ENCODE measurements around the gene THAP9.
"Not testable (repeated sequence)": the region's sequence is repeated elsewhere in the genome, so short reads cannot be mapped to it uniquely, and the experiment has no call there.

THAP9 gene

DNA sequence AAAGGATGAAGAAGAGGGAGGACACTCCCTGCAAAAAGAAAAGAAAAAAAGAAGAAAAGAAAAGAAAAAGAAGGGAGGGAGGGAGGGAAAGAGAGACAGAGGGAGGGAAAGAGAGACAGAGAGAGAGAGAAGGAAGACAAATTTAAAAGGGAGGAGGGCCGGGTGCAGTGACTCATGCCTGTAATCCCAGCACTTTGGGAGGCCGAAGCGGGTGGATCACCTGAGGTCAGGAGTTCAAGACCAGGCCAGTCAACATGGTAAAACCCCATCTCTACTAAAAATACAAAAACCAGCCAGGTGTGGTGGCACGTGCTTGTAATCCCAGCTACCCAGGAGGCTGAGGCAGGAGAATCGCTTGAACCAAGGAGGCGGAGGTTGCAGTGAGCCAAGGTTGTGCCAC, 34.5 kb upstream of the THAP9 start:
- not testable (repeated sequence) for H3K27ac ChIP-seq (replicated peaks; ENCODE audit: low read length)

DNA sequence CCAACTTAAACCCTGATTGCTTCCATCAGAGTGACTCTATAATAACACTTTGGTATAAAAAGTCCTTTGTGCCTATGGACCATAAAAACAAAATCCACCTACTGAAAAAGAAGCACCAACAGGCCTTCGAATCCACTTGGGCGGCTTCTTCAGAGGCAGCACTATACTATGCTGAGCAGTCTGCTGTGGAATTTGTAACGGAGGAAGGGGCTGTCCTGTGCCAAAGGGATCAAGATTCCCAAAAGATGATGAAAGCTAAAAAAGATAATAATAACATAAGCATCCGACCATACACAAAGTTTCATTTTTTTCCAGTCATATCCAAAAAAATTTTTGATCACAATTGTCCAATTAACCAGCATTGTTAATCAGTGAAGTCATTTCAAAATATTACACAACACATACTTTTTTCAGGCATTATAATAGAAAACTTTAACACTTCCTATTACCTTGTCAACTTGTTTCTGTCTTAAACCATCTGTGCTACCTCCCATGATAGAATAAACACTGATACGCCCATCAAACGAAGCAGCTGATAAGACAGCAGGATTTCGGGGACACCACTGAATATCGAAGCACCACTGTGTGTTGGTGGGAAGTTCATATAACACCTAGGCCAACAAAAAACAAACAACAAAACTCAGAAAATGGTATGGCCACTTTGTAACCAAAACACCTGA, 33.7 kb upstream of the THAP9 start:
- Histone ChIP-seq H3K23ac (ENCODE audit: low read depth, low read length, poor library complexity) (no peak overlapping the region), H2AFZ (ENCODE audit: low read length) (no peak overlapping the region), H3K79me1 (ENCODE audit: low read depth, low read length) (no peaks in the 10 kb centered on the region), H3K4ac (ENCODE audit: low read length) (no peak overlapping the region), H3K27ac (replicated peaks; ENCODE audit: low read length) (no peak overlapping the region), H2BK15ac (ENCODE audit: low read length) (no peak overlapping the region), H4K91ac (ENCODE audit: low read depth, low read length, poor library complexity) (no peak overlapping the region), H3K18ac (ENCODE audit: low read length) (no peak overlapping the region), H2AK5ac (ENCODE audit: low read depth, low read length) (no peak overlapping the region), H3K14ac (ENCODE audit: low read length) (no peak overlapping the region), H3K4me2 (ENCODE audit: insufficient read depth, low read length, poor library complexity, severe bottlenecking) (no peak overlapping the region), H3K4me3 (ENCODE audit: low read length in 2 of 2) (no peak overlapping the region), H3K9me3 (replicated peaks in 1 of 2; ENCODE audit: control insufficient read depth in 2 of 2, insufficient read depth in 1 of 2, low read depth in 1 of 2, low read length in 2 of 2) (no peaks in the 10 kb centered on the region), H2BK12ac (ENCODE audit: low read length) (no peak overlapping the region), H3K36me3 (replicated peaks in 1 of 2; ENCODE audit: control insufficient read depth in 2 of 2, insufficient read depth in 2 of 2, low read length in 2 of 2) (peaks cover 24 to 97% of the 10 kb centered on the region in 2 donors), H2BK5ac (ENCODE audit: low read length) (no peak overlapping the region), H4K8ac (ENCODE audit: low read depth, low read length) (no peak overlapping the region), H3K27me3 (ENCODE audit: control insufficient read depth in 3 of 3, insufficient read depth in 3 of 3, low read depth in 1 of 3, low read length in 3 of 3) (no peaks in the 10 kb centered on the region), H3K4me1 (ENCODE audit: control insufficient read depth in 2 of 2, insufficient read depth in 1 of 2, low read depth in 1 of 2, low read length in 2 of 2) (no peaks in the 10 kb centered on the region), H2BK120ac (ENCODE audit: low read depth, low read length) (no peak overlapping the region), H3K9ac (ENCODE audit: low read depth, low read length, poor library complexity) (no peak overlapping the region)
- no peak for DNase-seq (ENCODE audit: low spot score)
- WGBS, 2 donors (ENCODE audit: extremely low coverage in 2 of 2, insufficient read length in 2 of 2, insufficient replicate concordance in 1 of 2), result no CpG with 5 or more reads among the region's 8 CpGs

More for the DNA sequence above, 34.5 kb upstream of the THAP9 start:
- H2AFZ ChIP-seq (ENCODE audit: low read length); H3K4me2 ChIP-seq (ENCODE audit: insufficient read depth, low read length, poor library complexity, severe bottlenecking); DNase-seq (ENCODE audit: low spot score); H2BK15ac ChIP-seq (ENCODE audit: low read length); H3K14ac ChIP-seq (ENCODE audit: low read length); H2BK120ac ChIP-seq (ENCODE audit: low read depth, low read length); H3K9me3 ChIP-seq (replicated peaks in 1 of 2; ENCODE audit: control insufficient read depth in 2 of 2, insufficient read depth in 1 of 2, low read depth in 1 of 2, low read length in 2 of 2); H3K4me1 ChIP-seq (ENCODE audit: control insufficient read depth in 2 of 2, insufficient read depth in 1 of 2, low read depth in 1 of 2, low read length in 2 of 2); H3K18ac ChIP-seq (ENCODE audit: low read length); H3K23ac ChIP-seq (ENCODE audit: low read depth, low read length, poor library complexity); H3K27me3 ChIP-seq (ENCODE audit: control insufficient read depth in 3 of 3, insufficient read depth in 3 of 3, low read depth in 1 of 3, low read length in 3 of 3); H2BK5ac ChIP-seq (ENCODE audit: low read length); H3K4ac ChIP-seq (ENCODE audit: low read length); H2BK12ac ChIP-seq (ENCODE audit: low read length); H3K79me1 ChIP-seq (ENCODE audit: low read depth, low read length); H4K91ac ChIP-seq (ENCODE audit: low read depth, low read length, poor library complexity); H2AK5ac ChIP-seq (ENCODE audit: low read depth, low read length); H3K9ac ChIP-seq (ENCODE audit: low read depth, low read length, poor library complexity); H3K4me3 ChIP-seq (ENCODE audit: low read length in 2 of 2); H4K8ac ChIP-seq (ENCODE audit: low read depth, low read length): not testable (repeated sequence)
- peaks cover 21 to 96% of the 10 kb centered on the region in 2 donors for H3K36me3 ChIP-seq (replicated peaks in 1 of 2; ENCODE audit: control insufficient read depth in 2 of 2, insufficient read depth in 2 of 2, low read length in 2 of 2)
- WGBS, 2 donors (ENCODE audit: extremely low coverage in 2 of 2, insufficient read length in 2 of 2, insufficient replicate concordance in 1 of 2), result no CpG with 5 or more reads among the region's 6 CpGs

DNA sequence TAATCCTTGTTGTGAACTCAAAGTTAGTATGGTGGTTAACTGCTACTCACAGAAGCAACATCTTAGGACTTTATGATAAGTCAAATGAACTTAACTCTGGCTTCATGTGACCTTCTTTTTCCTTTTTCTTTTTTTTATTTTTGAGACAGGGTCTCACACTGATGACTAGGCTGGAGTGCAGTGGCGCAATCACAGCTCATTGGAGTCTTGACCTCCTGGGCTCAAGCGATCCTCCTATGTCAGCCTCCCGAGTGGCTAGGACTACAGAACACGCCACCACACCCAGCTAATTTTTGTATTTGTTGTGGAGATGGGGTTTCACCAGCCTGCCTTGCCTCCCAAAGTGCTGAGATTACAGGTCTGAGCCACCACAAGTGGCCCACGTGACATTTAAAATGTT, 32.0 kb upstream of the THAP9 start:
- Histone ChIP-seq H3K27ac (replicated peaks; ENCODE audit: low read length) (no peak overlapping the region), H3K14ac (ENCODE audit: low read length) (no peak overlapping the region), H2BK5ac (ENCODE audit: low read length) (no peak overlapping the region), H3K4me2 (ENCODE audit: insufficient read depth, low read length, poor library complexity, severe bottlenecking) (no peak overlapping the region), H4K91ac (ENCODE audit: low read depth, low read length, poor library complexity) (no peak overlapping the region), H3K4me3 (ENCODE audit: low read length in 2 of 2) (no peak overlapping the region), H3K9ac (ENCODE audit: low read depth, low read length, poor library complexity) (no peak overlapping the region), H3K18ac (ENCODE audit: low read length) (no peak overlapping the region), H2AFZ (ENCODE audit: low read length) (no peak overlapping the region), H2BK15ac (ENCODE audit: low read length) (no peak overlapping the region), H3K36me3 (replicated peaks in 1 of 2; ENCODE audit: control insufficient read depth in 2 of 2, insufficient read depth in 2 of 2, low read length in 2 of 2) (peaks cover 23 to 97% of the 10 kb centered on the region in 2 donors), H2BK12ac (ENCODE audit: low read length) (no peak overlapping the region), H3K23ac (ENCODE audit: low read depth, low read length, poor library complexity) (no peak overlapping the region), H2AK5ac (ENCODE audit: low read depth, low read length) (no peak overlapping the region), H4K8ac (ENCODE audit: low read depth, low read length) (no peak overlapping the region), H3K4me1 (ENCODE audit: control insufficient read depth in 2 of 2, insufficient read depth in 1 of 2, low read depth in 1 of 2, low read length in 2 of 2) (no peaks in the 10 kb centered on the region), H3K79me1 (ENCODE audit: low read depth, low read length) (no peaks in the 10 kb centered on the region), H2BK120ac (ENCODE audit: low read depth, low read length) (no peak overlapping the region), H3K9me3 (replicated peaks in 1 of 2; ENCODE audit: control insufficient read depth in 2 of 2, insufficient read depth in 1 of 2, low read depth in 1 of 2, low read length in 2 of 2) (no peaks in the 10 kb centered on the region), H3K4ac (ENCODE audit: low read length) (no peak overlapping the region), H3K27me3 (ENCODE audit: control insufficient read depth in 3 of 3, insufficient read depth in 3 of 3, low read depth in 1 of 3, low read length in 3 of 3) (no peaks in the 10 kb centered on the region)
- no CpG with 5 or more reads among the region's 5 CpGs for WGBS, 2 donors (ENCODE audit: extremely low coverage in 2 of 2, insufficient read length in 2 of 2, insufficient replicate concordance in 1 of 2)
- DNase-seq (ENCODE audit: low spot score), result no peak

DNA sequence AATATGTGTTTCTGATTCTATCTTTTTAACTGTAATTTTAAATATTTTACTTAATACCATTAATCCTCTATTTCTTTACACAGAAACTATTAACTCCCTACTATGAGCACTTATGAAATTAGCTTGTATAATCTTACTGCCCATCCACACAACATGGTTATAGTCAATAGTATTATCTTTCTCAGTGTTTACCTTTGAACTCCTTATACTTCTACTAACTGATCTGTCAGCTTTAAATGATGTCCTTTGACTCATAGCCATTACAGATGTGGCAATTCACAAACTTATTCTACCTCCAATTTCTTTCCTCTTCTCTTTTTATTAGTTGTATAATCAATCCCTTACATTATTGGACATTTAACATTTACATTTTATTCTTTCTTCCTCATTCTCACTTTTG, 15.1 kb upstream of the THAP9 start:
- Histone ChIP-seq H2BK5ac (ENCODE audit: low read length) (no peak overlapping the region), H3K27ac (replicated peaks; ENCODE audit: low read length) (no peak overlapping the region), H3K4me1 (ENCODE audit: control insufficient read depth in 2 of 2, insufficient read depth in 1 of 2, low read depth in 1 of 2, low read length in 2 of 2) (peaks cover 0 to 4% of the 10 kb centered on the region in 2 donors)

More for the DNA sequence above, 15.1 kb upstream of the THAP9 start:
- Histone ChIP-seq H3K9ac (ENCODE audit: low read depth, low read length, poor library complexity) (no peak overlapping the region), H2AFZ (ENCODE audit: low read length) (no peak overlapping the region), H2BK120ac (ENCODE audit: low read depth, low read length) (no peak overlapping the region), H2AK5ac (ENCODE audit: low read depth, low read length) (no peak overlapping the region), H4K8ac (ENCODE audit: low read depth, low read length) (no peak overlapping the region), H2BK15ac (ENCODE audit: low read length) (no peak overlapping the region), H3K4me2 (ENCODE audit: insufficient read depth, low read length, poor library complexity, severe bottlenecking) (no peak overlapping the region), H3K36me3 (replicated peaks in 1 of 2; ENCODE audit: control insufficient read depth in 2 of 2, insufficient read depth in 2 of 2, low read length in 2 of 2) (peaks cover 0 to 41% of the 10 kb centered on the region in 2 donors), H3K4ac (ENCODE audit: low read length) (no peak overlapping the region), H3K27me3 (ENCODE audit: control insufficient read depth in 3 of 3, insufficient read depth in 3 of 3, low read depth in 1 of 3, low read length in 3 of 3) (no peaks in the 10 kb centered on the region), H2BK12ac (ENCODE audit: low read length) (no peak overlapping the region), H3K14ac (ENCODE audit: low read length) (no peak overlapping the region), H3K79me1 (ENCODE audit: low read depth, low read length) (peaks cover 3% of the 10 kb centered on the region), H3K18ac (ENCODE audit: low read length) (no peak overlapping the region), H3K4me3 (ENCODE audit: low read length in 2 of 2) (no peak overlapping the region), H3K9me3 (replicated peaks in 1 of 2; ENCODE audit: control insufficient read depth in 2 of 2, insufficient read depth in 1 of 2, low read depth in 1 of 2, low read length in 2 of 2) (no peaks in the 10 kb centered on the region), H3K23ac (ENCODE audit: low read depth, low read length, poor library complexity) (no peak overlapping the region), H4K91ac (ENCODE audit: low read depth, low read length, poor library complexity) (no peak overlapping the region)
- no peak for DNase-seq (ENCODE audit: low spot score)
